Smooth muscle cell (in vitro differentiated cells): ENCODE results near the gene HEXD. TPM values are rescaled to one million over a fixed set of nuclear protein-coding genes. Genes with fewer than 3 reads are reported as not detected.

Source experiments
- DNase-seq: peaks from one replicate; lab custom pipeline; 2025; ENCODE audit not compliant: unreplicated experiment; lab: John Stamatoyannopoulos, UW
- H2AFZ ChIP-seq: fragments of 200-600 bp; sonication (generic); 2 replicates; pipeline ENCODE4 v1.6.0; 2016; ENCODE audit warnings: antibody characterized with exemption, low read depth, mild to moderate bottlenecking
- H3F3A ChIP-seq: fragments of 200-600 bp; sonication (generic); 2 replicates; pipeline ENCODE4 v1.6.0; 2017; ENCODE audit warnings: antibody characterized with exemption, low read depth
- H3K27ac ChIP-seq: fragments of 200-600 bp; sonication (generic); 2 replicates; pipeline ENCODE4 v1.5.1; 2016; ENCODE audit warnings: low read depth, mild to moderate bottlenecking
- H3K27me3 ChIP-seq: fragments of 200-600 bp; sonication (generic); 2 replicates; pipeline ENCODE4 v1.6.1; 2016; ENCODE audit warnings: low read depth, mild to moderate bottlenecking
- H3K36me3 ChIP-seq: fragments of 200-600 bp; sonication (generic); 2 replicates; pipeline ENCODE4 v1.5.1; 2016; ENCODE audit warnings: low read depth
- H3K4me1 ChIP-seq: fragments of 200-600 bp; sonication (generic); 2 replicates; pipeline ENCODE4 v1.5.1; 2016; ENCODE audit warnings: low read depth
- H3K4me2 ChIP-seq: fragments of 200-600 bp; sonication (generic); 2 replicates; pipeline ENCODE4 v1.6.0; 2016; ENCODE audit warnings: mild to moderate bottlenecking
- H3K4me3 ChIP-seq: fragments of 200-600 bp; sonication (generic); 2 replicates; pipeline ENCODE4 v1.5.1; 2016; ENCODE audit warnings: mild to moderate bottlenecking
- H3K79me2 ChIP-seq: fragments of 200-600 bp; sonication (generic); 2 replicates; pipeline ENCODE4 v1.6.0; 2016; ENCODE audit warnings: low read depth, mild to moderate bottlenecking
- H3K9ac ChIP-seq: fragments of 200-600 bp; sonication (generic); 2 replicates; pipeline ENCODE4 v1.6.0; 2016; ENCODE audit warnings: low read depth
- H3K9me3 ChIP-seq: fragments of 200-600 bp; sonication (generic); replicated peaks from 2 replicates; pipeline ENCODE4 v1.5.1; 2016; ENCODE audit warnings: low read depth
- H4K20me1 ChIP-seq: fragments of 200-600 bp; sonication (generic); 2 replicates; pipeline ENCODE4 v1.6.0; 2016; ENCODE audit warnings: low read depth
- CTCF ChIP-seq: fragments of 200-600 bp; sonication (generic); IDR thresholded peaks from 2 replicates; pipeline ENCODE4 v1.5.1; 2017; ENCODE audit warnings: borderline replicate concordance, mild to moderate bottlenecking, antibody characterized with exemption; ENCODE audit not compliant: insufficient read depth, poor library complexity, severe bottlenecking
- WGBS: methylation state at CpG from one replicate; pipeline ENCODE4 v1.1.7; 2016; ENCODE audit warnings: low lambda C conversion rate; 5-methylcytosine and 5-hydroxymethylcytosine counted together
- polyA plus RNA-seq: library from polyadenylated mRNA; unstranded; fragments of >200 nt; fragmentation: Nextera tagmentation; extraction: Ambion mirVana; gene quantifications from 2 replicates; pipeline ENCODE4 v1.2.1, GENCODE V29; 2016
- total RNA-seq: library from RNA; depleted of rRNA; stranded (reverse); fragments of >200 nt; gene quantifications from 2 replicates; pipeline ENCODE4 v1.2.3, GENCODE V29; 2014

The HEXD gene
- total and polyA plus RNA-seq, 2 experiments from 2014 or later: 1.5 to 9.2 TPM

GRCh38 chr17:82399601-82400101, 18.5 kb upstream of the HEXD start:
- no peak overlapping the region for H3K9ac ChIP-seq

GRCh38 chr17:82400206-82400605, 17.9 kb upstream of the HEXD start:
- Histone ChIP-seq H3K4me1 (no peaks in the 10 kb centered on the region), H3K79me2 (no peaks in the 10 kb centered on the region), H3K9ac (no peak overlapping the region), H3K27me3 (no peaks in the 10 kb centered on the region), H3K4me2 (no peak overlapping the region), H3K27ac (no peak overlapping the region), H3K4me3 (no peak overlapping the region), H3K36me3 (no peaks in the 10 kb centered on the region), H2AFZ (no peak overlapping the region), H4K20me1 (no peaks in the 10 kb centered on the region), H3K9me3 (no peaks in the 10 kb centered on the region), H3F3A (peaks cover 4% of the 10 kb centered on the region)
- DNase-seq: no peak
- 93% methylated on average over 7 of the region's 7 CpGs for WGBS
- no peak for TF ChIP-seq CTCF

More at GRCh38 chr17:82399601-82400101, 18.5 kb upstream of the HEXD start:
- no peaks in the 10 kb centered on the region for H3K27me3 ChIP-seq
- TF ChIP-seq CTCF: no peak
- WGBS: 94% methylated on average over 18 of the region's 18 CpGs
- no peak overlapping the region for H3K4me2 ChIP-seq
- no peak for DNase-seq
- peaks cover 4% of the 10 kb centered on the region for H3F3A ChIP-seq
- no peaks in the 10 kb centered on the region for H3K4me1 ChIP-seq
- no peaks in the 10 kb centered on the region for H4K20me1 ChIP-seq
- no peaks in the 10 kb centered on the region for H3K9me3 ChIP-seq
- no peaks in the 10 kb centered on the region for H3K36me3 ChIP-seq
- H3K79me2 ChIP-seq: no peaks in the 10 kb centered on the region
- H2AFZ ChIP-seq: no peak overlapping the region
- no peak overlapping the region for H3K27ac ChIP-seq
- no peak overlapping the region for H3K4me3 ChIP-seq

- Histone ChIP-seq H3K9ac (no peak overlapping the region), H3K4me1 (no peaks in the 10 kb centered on the region), H3K9me3 (no peaks in the 10 kb centered on the region), H2AFZ (no peak overlapping the region), H4K20me1 (no peaks in the 10 kb centered on the region), H3K4me3 (no peak overlapping the region), H3K27me3 (no peaks in the 10 kb centered on the region), H3K79me2 (no peaks in the 10 kb centered on the region), H3K4me2 (no peak overlapping the region), H3K27ac (no peak overlapping the region), H3F3A (peaks cover 4% of the 10 kb centered on the region), H3K36me3 (no peaks in the 10 kb centered on the region)
- no peak for TF ChIP-seq CTCF
- 97% methylated on average over 19 of the region's 19 CpGs for WGBS
- DNase-seq: no peak
These were observed 17.3 kb upstream of the HEXD start for GRCh38 chr17:82400830-82401229.

GRCh38 chr17:82402865-82403264, 15.3 kb upstream of the HEXD start:
- no peaks in the 10 kb centered on the region for H4K20me1 ChIP-seq
- DNase-seq: no peak
- no peak overlapping the region for H3K4me3 ChIP-seq
- H3F3A ChIP-seq: no peaks in the 10 kb centered on the region
- no peaks in the 10 kb centered on the region for H3K9me3 ChIP-seq
- no peak for TF ChIP-seq CTCF
- no peaks in the 10 kb centered on the region for H3K27me3 ChIP-seq
- WGBS: 96% methylated on average over 7 of the region's 7 CpGs
- no peak overlapping the region for H3K27ac ChIP-seq
- no peak overlapping the region for H2AFZ ChIP-seq
- no peaks in the 10 kb centered on the region for H3K4me1 ChIP-seq
- no peak overlapping the region for H3K4me2 ChIP-seq
- no peaks in the 10 kb centered on the region for H3K79me2 ChIP-seq
- no peak overlapping the region for H3K9ac ChIP-seq
- no peaks in the 10 kb centered on the region for H3K36me3 ChIP-seq
